Upper lobe of right lung (tissue), 1 donor: ENCODE measurements around the gene GRK2. TPM values are rescaled to one million over a fixed set of nuclear protein-coding genes. Genes with fewer than 3 reads are reported as not detected.
A peak's percentile ranks its signal among the peaks of the same experiment; 100 is the strongest.

Experiments used
- ATAC-seq: fragments of 200-7000 bp; cut with Tn5 transposase; one replicate; pipeline ENCODE4 v1.9.1; 2020; ENCODE audit warnings: mild to moderate bottlenecking, moderate library complexity
- DNase-seq: peaks from one replicate; pipeline ENCODE4 v3.0.0-alpha.2; 2020
- H3K27ac ChIP-seq: fragments of 200-600 bp; one replicate; pipeline ENCODE4 v1.8.0; 2022
- H3K27me3 ChIP-seq: fragments of 200-600 bp; one replicate; pipeline ENCODE4 v1.8.0; 2022; ENCODE audit warnings: mild to moderate bottlenecking
- H3K36me3 ChIP-seq: fragments of 200-600 bp; one replicate; pipeline ENCODE4 v1.8.0; 2022
- H3K4me1 ChIP-seq: fragments of 200-600 bp; one replicate; pipeline ENCODE4 v1.8.0; 2022
- H3K4me3 ChIP-seq: fragments of 200-600 bp; one replicate; pipeline ENCODE4 v1.8.0; 2022; ENCODE audit warnings: mild to moderate bottlenecking
- H3K9me3 ChIP-seq: fragments of 200-600 bp; one replicate; pipeline ENCODE4 v1.8.0; 2022
- intact Hi-C: fragments of 100-400 bp; cut with DNase I; formaldehyde crosslinking; loops from one replicate; pipeline ENCODE4 v1.11.0; 2022
- total RNA-seq: library from RNA; stranded (reverse); fragmentation: NEBNext Ultra II Directional; extraction: Animal tissue kit (Norgen Biotek cat#: 25700); gene quantifications from one replicate; pipeline ENCODE4 v1.2.1, GENCODE V29; 2021
- TF ChIP-seq, protein P1 (sequence below): fragments of 200-600 bp; IDR thresholded peaks from one replicate; pipeline ENCODE4 v1.8.0; 2022; ENCODE audit warnings: antibody characterized with exemption
- donor health status: DM: no; HTN: yes; CAD: no; lungs with severe emphysema.

GRK2 gene
- total RNA-seq, 1 donor from 2014 or later, result 98.4 TPM

DNA sequence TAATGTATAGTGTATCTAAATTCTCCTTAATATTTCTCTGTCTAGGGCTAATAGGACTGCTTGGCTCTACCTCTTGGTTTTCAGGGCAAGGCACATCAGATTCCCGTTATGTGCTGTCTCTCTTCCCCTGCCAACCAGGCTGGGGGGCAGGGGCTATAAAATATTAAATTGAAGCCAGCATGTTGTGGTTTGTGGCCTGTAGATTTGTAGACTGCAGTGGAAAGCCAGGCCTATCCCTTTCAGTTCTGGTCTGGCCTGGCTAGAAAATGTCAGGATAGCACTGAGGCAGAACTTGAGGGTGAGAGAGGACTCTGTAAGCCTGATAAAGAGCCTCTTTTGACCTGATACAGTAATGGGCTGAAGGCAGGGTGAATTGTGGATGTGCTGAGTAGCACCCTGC is 14.4 kb upstream of the GRK2 start:
- H3K4me3 ChIP-seq, result no peak overlapping the region
- peaks cover 14% of the 10 kb centered on the region for H3K4me1 ChIP-seq
- H3K9me3 ChIP-seq, result no peaks in the 10 kb centered on the region
- no peaks in the 10 kb centered on the region for H3K27me3 ChIP-seq
- ATAC-seq (no peak), DNase-seq (no peak)
- H3K27ac ChIP-seq, result no peak overlapping the region
- peaks cover 100% of the 10 kb centered on the region for H3K36me3 ChIP-seq
- TF ChIP-seq, protein P1, sequence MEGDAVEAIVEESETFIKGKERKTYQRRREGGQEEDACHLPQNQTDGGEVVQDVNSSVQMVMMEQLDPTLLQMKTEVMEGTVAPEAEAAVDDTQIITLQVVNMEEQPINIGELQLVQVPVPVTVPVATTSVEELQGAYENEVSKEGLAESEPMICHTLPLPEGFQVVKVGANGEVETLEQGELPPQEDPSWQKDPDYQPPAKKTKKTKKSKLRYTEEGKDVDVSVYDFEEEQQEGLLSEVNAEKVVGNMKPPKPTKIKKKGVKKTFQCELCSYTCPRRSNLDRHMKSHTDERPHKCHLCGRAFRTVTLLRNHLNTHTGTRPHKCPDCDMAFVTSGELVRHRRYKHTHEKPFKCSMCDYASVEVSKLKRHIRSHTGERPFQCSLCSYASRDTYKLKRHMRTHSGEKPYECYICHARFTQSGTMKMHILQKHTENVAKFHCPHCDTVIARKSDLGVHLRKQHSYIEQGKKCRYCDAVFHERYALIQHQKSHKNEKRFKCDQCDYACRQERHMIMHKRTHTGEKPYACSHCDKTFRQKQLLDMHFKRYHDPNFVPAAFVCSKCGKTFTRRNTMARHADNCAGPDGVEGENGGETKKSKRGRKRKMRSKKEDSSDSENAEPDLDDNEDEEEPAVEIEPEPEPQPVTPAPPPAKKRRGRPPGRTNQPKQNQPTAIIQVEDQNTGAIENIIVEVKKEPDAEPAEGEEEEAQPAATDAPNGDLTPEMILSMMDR, result no peak
- intact Hi-C loops, result no loop called here

DNA sequence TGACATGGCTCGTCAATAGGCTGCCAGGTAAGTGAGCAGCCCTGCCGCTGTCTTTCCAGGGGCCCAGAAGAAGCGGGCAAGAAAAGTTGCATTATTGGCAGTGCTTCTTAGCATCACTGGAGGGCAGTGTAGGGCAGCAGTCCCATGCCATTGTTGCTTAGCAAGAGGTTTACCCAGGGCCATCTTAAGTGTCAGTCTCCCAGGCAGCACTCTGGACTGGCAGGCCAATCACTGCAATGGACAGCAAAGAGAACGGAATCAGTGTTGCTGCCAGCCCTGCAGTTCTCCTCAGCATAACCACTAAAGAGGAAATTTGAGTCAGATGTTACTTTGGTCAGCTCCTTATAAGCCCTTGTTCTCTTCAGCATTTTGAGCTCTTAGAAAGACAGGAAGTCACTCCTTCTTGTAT is 13.4 kb upstream of the GRK2 start:
- TF ChIP-seq, protein P1, result peak; percentile 21
- intact Hi-C loops, result no loop called here
- Histone ChIP-seq H3K9me3 (no peaks in the 10 kb centered on the region), H3K4me3 (no peak overlapping the region), H3K27ac (no peak overlapping the region), H3K4me1 (peaks cover 14% of the 10 kb centered on the region), H3K36me3 (peaks cover 94% of the 10 kb centered on the region), H3K27me3 (no peaks in the 10 kb centered on the region)
- ATAC-seq (peak; percentile 73), DNase-seq (no peak)

DNA sequence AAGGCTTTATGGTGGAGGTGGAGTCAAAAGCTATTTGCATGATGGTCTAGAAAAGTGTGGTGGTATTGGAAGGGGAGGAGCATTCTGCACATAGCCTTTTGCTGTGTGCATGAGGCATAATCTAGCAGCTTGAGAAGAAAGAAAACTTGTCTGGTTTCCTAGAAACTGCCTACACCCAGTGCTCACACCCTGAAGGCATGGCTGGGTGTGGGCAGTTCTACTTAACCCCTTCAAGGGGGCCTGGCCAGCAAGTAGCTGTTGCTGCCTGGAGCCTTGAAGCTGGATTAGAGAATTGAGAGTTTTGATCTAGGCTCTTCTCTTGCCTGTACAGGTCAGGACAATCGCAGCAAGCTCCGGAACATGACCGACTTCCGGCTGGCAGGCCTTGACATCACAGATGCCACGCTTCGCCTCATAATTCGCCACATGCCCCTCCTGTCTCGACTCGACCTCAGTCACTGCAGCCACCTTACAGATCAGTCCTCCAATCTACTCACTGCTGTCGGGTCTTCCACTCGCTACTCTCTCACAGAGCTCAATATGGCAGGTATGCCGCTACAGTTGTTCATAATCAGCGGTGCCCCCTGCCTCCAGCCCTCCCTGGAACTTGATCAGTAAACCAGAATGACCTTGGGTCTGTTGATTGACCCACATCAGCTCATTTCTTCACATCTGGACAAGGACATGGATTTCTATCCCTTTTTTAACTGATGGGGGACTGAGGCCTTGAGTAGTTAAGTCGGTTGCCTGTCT is 12.2 kb upstream of the GRK2 start:
- no peak overlapping the region for H3K27ac ChIP-seq
- intact Hi-C loops, result no loop called here
- no peak for ATAC-seq

DNA sequence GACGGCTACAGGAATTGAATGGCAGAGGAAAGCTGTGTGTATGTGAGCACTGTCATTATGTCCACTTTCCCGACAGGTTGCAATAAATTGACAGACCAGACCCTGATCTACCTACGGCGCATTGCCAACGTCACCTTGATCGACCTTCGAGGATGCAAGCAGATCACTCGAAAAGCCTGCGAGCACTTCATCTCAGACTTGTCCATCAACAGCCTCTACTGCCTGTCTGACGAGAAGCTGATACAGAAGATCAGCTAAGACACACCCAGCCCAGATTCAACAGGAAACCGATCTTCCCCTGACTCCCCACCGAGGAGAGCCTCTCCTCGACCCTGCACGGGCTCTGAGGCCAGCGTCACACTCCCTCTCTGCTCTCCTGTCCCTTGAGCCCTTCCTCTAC is 11.5 kb upstream of the GRK2 start:
- Histone ChIP-seq H3K4me1 (peaks cover 14% of the 10 kb centered on the region), H3K4me3 (no peak overlapping the region), H3K36me3 (peaks cover 74% of the 10 kb centered on the region), H3K27ac (no peak overlapping the region), H3K27me3 (no peaks in the 10 kb centered on the region), H3K9me3 (no peaks in the 10 kb centered on the region)
- no peak for DNase-seq
- no peak for ATAC-seq
- intact Hi-C loops, result no loop called here
- TF ChIP-seq, protein P1, result no peak

More for the DNA sequence above, 12.2 kb upstream of the GRK2 start:
- Histone ChIP-seq H3K4me1 (peaks cover 14% of the 10 kb centered on the region), H3K27me3 (no peaks in the 10 kb centered on the region), H3K9me3 (no peaks in the 10 kb centered on the region), H3K4me3 (no peak overlapping the region), H3K36me3 (peaks cover 82% of the 10 kb centered on the region)
- TF ChIP-seq, protein P1, result no peak
- DNase-seq, result no peak

DNA sequence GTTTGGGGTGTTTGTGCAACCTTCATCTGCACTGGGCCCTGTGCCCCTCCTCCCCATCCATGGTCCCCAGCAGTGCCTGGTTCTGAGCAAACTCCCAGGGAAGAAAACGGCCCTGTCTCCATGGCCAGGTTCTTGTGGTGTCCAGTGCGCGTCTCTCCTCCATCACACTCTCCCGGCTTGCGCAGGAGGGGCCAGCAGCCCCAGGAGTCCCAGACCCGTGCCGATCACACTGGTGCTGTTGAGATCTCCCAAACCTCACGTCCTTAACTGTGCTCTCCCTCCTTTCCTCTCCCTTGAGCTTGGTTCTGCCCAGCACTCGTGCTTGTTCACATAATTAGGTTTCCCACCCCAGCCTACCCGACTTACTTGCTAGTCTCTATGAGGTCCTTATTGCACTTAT is 10.9 kb upstream of the GRK2 start:
- TF ChIP-seq, protein P1, result no peak
- DNase-seq (no peak), ATAC-seq (no peak)
- H3K4me3 ChIP-seq, result no peak overlapping the region
- peaks cover 69% of the 10 kb centered on the region for H3K36me3 ChIP-seq
- intact Hi-C loops, result no loop called here
- H3K4me1 ChIP-seq, result peaks cover 14% of the 10 kb centered on the region
- H3K27me3 ChIP-seq, result no peaks in the 10 kb centered on the region
- no peak overlapping the region for H3K27ac ChIP-seq
- no peaks in the 10 kb centered on the region for H3K9me3 ChIP-seq

DNA sequence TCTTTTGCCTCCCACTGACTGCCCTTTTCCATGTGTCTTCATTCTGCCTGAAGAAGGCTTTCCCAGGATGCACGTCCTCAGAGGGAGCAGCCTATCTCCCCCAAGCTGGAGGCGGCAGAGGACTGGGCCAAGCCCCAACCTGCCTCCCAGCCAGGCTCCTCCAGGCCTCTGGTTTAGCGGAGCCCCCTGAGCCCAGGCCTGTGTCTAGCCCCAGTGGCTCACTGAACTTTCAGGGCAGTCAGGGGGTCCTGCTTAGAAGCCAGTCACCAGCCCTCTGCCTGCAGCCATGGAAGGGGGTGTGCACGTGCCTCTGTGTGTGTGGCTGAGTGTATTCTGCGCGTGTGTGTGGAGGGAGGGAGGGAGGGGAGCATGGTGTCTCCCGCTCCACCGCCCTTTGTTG is 10.4 kb upstream of the GRK2 start:
- ATAC-seq, result no peak
- TF ChIP-seq, protein P1, result no peak
- no peak for DNase-seq
- Histone ChIP-seq H3K27me3 (no peaks in the 10 kb centered on the region), H3K27ac (no peak overlapping the region), H3K9me3 (no peaks in the 10 kb centered on the region), H3K36me3 (peaks cover 64% of the 10 kb centered on the region), H3K4me1 (peaks cover 15% of the 10 kb centered on the region), H3K4me3 (no peak overlapping the region)
- intact Hi-C loops, result no loop called here
